Natural killer cell (primary cell): ENCODE data around the gene CAVIN1. TPM values are rescaled to one million over a fixed set of nuclear protein-coding genes. Genes with fewer than 3 reads are reported as not detected.
A peak's percentile ranks its signal among the peaks of the same experiment; 100 is the strongest.

Experiments
- ATAC-seq, 3 donors: fragments of 150-1000 bp in 2 of 3; fragments of 200-7000 bp in 1 of 3; cut with Tn5 transposase; 1 replicate in 1 of 3; 2 replicates in 2 of 3; pipeline ENCODE4 v1.10.0; 2021; ENCODE audit warnings: mild to moderate bottlenecking in 2 of 3, moderate library complexity in 2 of 3
- DNase-seq, 2 donors: peaks; one replicate each; pipeline versions ENCODE4 v3.0.0 to v3.0.0-alpha.2; 2013 to 2021; ENCODE audit warnings: mixed read lengths in 1 of 2
- H3K27ac ChIP-seq: one replicate; pipeline ENCODE4 v1.5.1; 2013; ENCODE audit warnings: mild to moderate bottlenecking, low read length
- H3K27me3 ChIP-seq: one replicate; pipeline ENCODE4 v1.6.1; 2013; ENCODE audit warnings: low read length; ENCODE audit not compliant: control insufficient read depth, insufficient read depth
- H3K36me3 ChIP-seq: one replicate; pipeline ENCODE4 v1.6.1; 2013; ENCODE audit warnings: low read length; ENCODE audit not compliant: control insufficient read depth, insufficient read depth
- H3K4me1 ChIP-seq: one replicate; pipeline ENCODE4 v1.6.1; 2013; ENCODE audit warnings: low read length; ENCODE audit not compliant: control insufficient read depth, insufficient read depth
- H3K4me3 ChIP-seq: one replicate; pipeline ENCODE4 v1.5.1; 2013; ENCODE audit warnings: low read length
- H3K9me3 ChIP-seq: one replicate; pipeline ENCODE4 v1.6.1; 2013; ENCODE audit warnings: low read length; ENCODE audit not compliant: control insufficient read depth, insufficient read depth
- H3K27ac Mint-ChIP-seq, 2 donors: one replicate each; pipeline ENCODE4 v1.8.0; 2022; ENCODE audit warnings: mild to moderate bottlenecking in 2 of 2, mixed read lengths in 2 of 2, moderate library complexity in 1 of 2
- H3K27me3 Mint-ChIP-seq, 2 donors: one replicate each; pipeline ENCODE4 v1.8.0; 2022; ENCODE audit warnings: low read depth in 2 of 2, mixed read lengths in 2 of 2
- H3K36me3 Mint-ChIP-seq: one replicate; pipeline ENCODE4 v1.8.0; 2022; ENCODE audit warnings: mixed read lengths
- H3K4me1 Mint-ChIP-seq, 2 donors: one replicate each; pipeline ENCODE4 v1.8.0; 2022; ENCODE audit warnings: mixed read lengths in 2 of 2
- H3K4me3 Mint-ChIP-seq: one replicate; pipeline ENCODE4 v1.8.0; 2022; ENCODE audit warnings: mild to moderate bottlenecking, moderate library complexity, mixed read lengths
- H3K9me3 Mint-ChIP-seq, 2 donors: one replicate each; pipeline ENCODE4 v1.8.0; 2022; ENCODE audit warnings: mixed read lengths in 2 of 2
- WGBS: methylation state at CpG from one replicate; pipeline ENCODE4 v1.1.7; 2013; ENCODE audit warnings: missing lambda C conversion rate; ENCODE audit not compliant: insufficient coverage; 5-methylcytosine and 5-hydroxymethylcytosine counted together
- intact Hi-C: fragments of 100-400 bp; cut with micrococcal nuclease; formaldehyde crosslinking; loops from one replicate; pipeline ENCODE4 v1.14.2; 2022
- total RNA-seq, 4 donors: library from RNA; stranded (reverse); fragments of 120-200 nt in 1 of 4; gene quantifications; one replicate each; pipeline versions ENCODE4 v1.2.3 to v1.2.4, GENCODE V29; 2013 to 2022
- TF ChIP-seq, protein P1 (sequence below): fragments of 200-600 bp; IDR thresholded peaks from one replicate; pipeline ENCODE4 v1.8.0; 2022; ENCODE audit warnings: antibody characterized with exemption

The CAVIN1 gene
- total RNA-seq, 3 donors from 2014 or later (not counting 1 experiment from before 2014, with no cell fraction given), result 0.11 to 0.20 TPM; not detected in 1

DNA sequence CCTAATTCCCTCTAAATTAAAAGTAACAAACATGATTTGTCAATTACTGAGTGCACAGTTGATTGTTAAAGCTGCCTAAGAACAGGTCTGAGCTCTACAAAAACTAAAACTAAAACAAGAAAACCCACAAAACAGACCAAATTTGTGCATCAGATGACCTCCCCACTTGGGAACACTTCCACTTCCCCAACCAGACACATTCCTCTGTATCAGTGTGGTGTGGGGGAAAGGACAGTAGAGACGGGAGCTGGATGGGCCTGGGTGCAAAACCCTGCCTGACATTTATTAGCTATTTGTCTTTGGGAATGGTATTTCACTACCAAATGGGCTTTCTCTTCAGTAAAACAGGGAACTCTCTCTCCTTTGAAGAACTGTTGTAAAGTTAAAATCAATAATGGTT is 64.6 kb downstream of the CAVIN1 start:
- Histone ChIP-seq H3K27me3 (no peaks in the 10 kb centered on the region), H3K27ac (no peak overlapping the region), H3K4me3 (no peak overlapping the region), H3K36me3 (no peaks in the 10 kb centered on the region), H3K9me3 (no peaks in the 10 kb centered on the region), H3K4me1 (peaks cover 28% of the 10 kb centered on the region)
- Mint-ChIP-seq H3K4me1 (peaks cover 48 to 49% of the 10 kb centered on the region in 2 donors), H3K27me3 (no peaks in the 10 kb centered on the region), H3K9me3 (no peaks in the 10 kb centered on the region), H3K36me3 (no peaks in the 10 kb centered on the region), H3K4me3 (no peak overlapping the region), H3K27ac (no peak overlapping the region)
- ATAC-seq (no peak), DNase-seq (no peak)
- intact Hi-C loops, result no loop called here
- TF ChIP-seq, protein P1, sequence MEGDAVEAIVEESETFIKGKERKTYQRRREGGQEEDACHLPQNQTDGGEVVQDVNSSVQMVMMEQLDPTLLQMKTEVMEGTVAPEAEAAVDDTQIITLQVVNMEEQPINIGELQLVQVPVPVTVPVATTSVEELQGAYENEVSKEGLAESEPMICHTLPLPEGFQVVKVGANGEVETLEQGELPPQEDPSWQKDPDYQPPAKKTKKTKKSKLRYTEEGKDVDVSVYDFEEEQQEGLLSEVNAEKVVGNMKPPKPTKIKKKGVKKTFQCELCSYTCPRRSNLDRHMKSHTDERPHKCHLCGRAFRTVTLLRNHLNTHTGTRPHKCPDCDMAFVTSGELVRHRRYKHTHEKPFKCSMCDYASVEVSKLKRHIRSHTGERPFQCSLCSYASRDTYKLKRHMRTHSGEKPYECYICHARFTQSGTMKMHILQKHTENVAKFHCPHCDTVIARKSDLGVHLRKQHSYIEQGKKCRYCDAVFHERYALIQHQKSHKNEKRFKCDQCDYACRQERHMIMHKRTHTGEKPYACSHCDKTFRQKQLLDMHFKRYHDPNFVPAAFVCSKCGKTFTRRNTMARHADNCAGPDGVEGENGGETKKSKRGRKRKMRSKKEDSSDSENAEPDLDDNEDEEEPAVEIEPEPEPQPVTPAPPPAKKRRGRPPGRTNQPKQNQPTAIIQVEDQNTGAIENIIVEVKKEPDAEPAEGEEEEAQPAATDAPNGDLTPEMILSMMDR, result no peak
- WGBS, result no CpG with 5 or more reads among the region's 1 CpG

GRCh38 chr17:42354956-42355843 is 67.9 kb downstream of the CAVIN1 start:
- Histone ChIP-seq H3K27me3 (no peaks in the 10 kb centered on the region), H3K9me3 (no peaks in the 10 kb centered on the region), H3K4me3 (no peak overlapping the region), H3K36me3 (no peaks in the 10 kb centered on the region), H3K4me1 (peaks cover 4% of the 10 kb centered on the region), H3K27ac (no peak overlapping the region)
- Mint-ChIP-seq H3K27me3 (no peaks in the 10 kb centered on the region), H3K4me1 (peaks cover 27 to 32% of the 10 kb centered on the region in 2 donors), H3K27ac (peak overlapping the region in 1 of 2 donors; percentile 24), H3K9me3 (no peaks in the 10 kb centered on the region), H3K4me3 (no peak overlapping the region), H3K36me3 (no peaks in the 10 kb centered on the region)
- TF ChIP-seq, protein P1, result no peak
- ATAC-seq, result no peak
- intact Hi-C loops, result no loop called here
- DNase-seq, result no peak
- WGBS, result 78% methylated on average over 2 of the region's 3 CpGs

Other genes with a start within 250 kb of the CAVIN1 start
- gene KCNH4, start 242.1 kb downstream of the CAVIN1 start, total RNA-seq, result under 1 TPM; 0.12 to 0.27 (median 0.20) TPM
- gene HCRT, start 237.8 kb downstream of the CAVIN1 start, total RNA-seq, result not detected
- gene GHDC, start 228.8 kb downstream of the CAVIN1 start, total RNA-seq, result 10 to 100 TPM; 19.5 to 24.6 (median 22.8) TPM
- 100 to 1,000 TPM in 2 of 3 donors, 10 to 100 TPM in 1; 79.9 to 112 (median 103) TPM for gene STAT5B, start 146.9 kb downstream of the CAVIN1 start, total RNA-seq
- 100 to 1,000 TPM; 112 to 135 (median 117) TPM for gene STAT5A, start 134.8 kb downstream of the CAVIN1 start, total RNA-seq
- 100 to 1,000 TPM; 190 to 246 (median 206) TPM for gene STAT3, start 34.8 kb downstream of the CAVIN1 start, total RNA-seq
- gene ATP6V0A1, start 35.6 kb upstream of the CAVIN1 start, total RNA-seq, result 10 to 100 TPM in 1 of 3 donors, 1 to 10 TPM in 2; 4.8 to 33.5 (median 7.5) TPM
- gene NAGLU, start 113.0 kb upstream of the CAVIN1 start, total RNA-seq, result 10 to 100 TPM; 34.8 to 44.3 (median 36.4) TPM
- 1 to 10 TPM in 2 of 3 donors, under 1 TPM in 1; 0.68 to 1.6 (median 1.2) TPM for gene HSD17B1, start 129.7 kb upstream of the CAVIN1 start, total RNA-seq
- gene COASY, start 138.9 kb upstream of the CAVIN1 start, total RNA-seq, result 10 to 100 TPM; 61.1 to 67.8 (median 62.3) TPM
- 10 to 100 TPM; 38.9 to 58.2 (median 42.6) TPM for gene MLX, start 143.8 kb upstream of the CAVIN1 start, total RNA-seq
- 1 to 10 TPM; 5.0 to 6.2 (median 5.7) TPM for gene PSMC3IP, start 154.5 kb upstream of the CAVIN1 start, total RNA-seq
- 100 to 1,000 TPM in 2 of 3 donors, 10 to 100 TPM in 1; 76.0 to 114 (median 101) TPM for gene RETREG3, start 186.1 kb upstream of the CAVIN1 start, total RNA-seq
- 10 to 100 TPM in 2 of 3 donors, 1 to 10 TPM in 1; 9.7 to 16.5 (median 13.0) TPM for gene TUBG1, start 186.4 kb upstream of the CAVIN1 start, total RNA-seq
- 10 to 100 TPM in 1 of 3 donors, 1 to 10 TPM in 2; 7.8 to 14.2 (median 9.6) TPM for gene TUBG2, start 236.0 kb upstream of the CAVIN1 start, total RNA-seq